GM15510 (cell line): ENCODE data around the gene PTH.

Experiments
- POLR2A ChIP-seq: IDR thresholded peaks from 3 replicates; pipeline ENCODE4 v1.6.1; 2011; ENCODE audit warnings: borderline replicate concordance; ENCODE audit not compliant: insufficient read length; ENCODE audit errors: extremely low read depth

The PTH gene

DNA sequence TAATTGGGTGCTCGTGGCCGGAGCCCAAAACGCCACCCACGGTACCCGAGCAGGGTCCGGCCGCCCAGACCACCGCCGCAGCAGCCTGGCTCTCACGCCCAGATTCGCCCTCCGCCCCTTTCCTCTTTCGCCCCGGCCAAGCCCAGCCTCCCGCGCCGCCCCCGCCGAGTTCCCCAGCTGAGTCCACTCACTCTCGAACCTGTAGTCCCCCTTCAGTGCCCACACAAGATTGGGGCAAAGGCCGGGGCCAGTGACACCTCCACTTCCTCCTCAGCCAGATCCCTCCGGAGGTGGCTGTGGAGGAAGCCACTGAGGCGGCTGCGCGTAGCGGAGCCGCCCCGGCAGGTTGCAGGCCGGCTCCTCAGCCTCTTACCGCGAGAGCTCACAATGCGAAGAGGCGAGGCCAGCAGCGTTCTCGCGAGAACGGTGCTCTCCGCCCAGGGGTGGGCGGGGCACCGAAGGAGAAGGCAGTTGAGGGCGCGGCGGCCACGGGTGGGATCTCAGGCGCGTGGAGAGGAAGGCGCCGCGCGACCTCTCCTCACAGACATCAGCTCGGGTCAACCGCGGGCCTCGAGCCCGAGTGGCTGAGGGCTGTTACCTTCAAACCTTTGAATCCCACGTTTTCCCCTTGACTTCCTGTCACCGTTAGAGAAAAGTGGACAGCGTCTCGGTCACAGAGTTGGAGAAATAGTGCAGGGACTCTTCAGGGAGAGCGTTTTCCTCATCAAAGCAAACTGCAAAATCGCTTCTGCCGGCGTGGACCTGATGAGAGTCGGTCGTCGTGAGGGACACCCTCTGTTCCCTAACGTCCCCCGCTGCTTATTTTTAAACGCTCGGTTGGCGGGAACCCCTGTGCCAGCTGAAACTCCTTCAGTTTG is 32.7 kb downstream of the PTH start, which contains the start of gene BTBD10:
BTBD10 (minus strand) TSS at position 322 of the 878 bp plus-strand sequence. CDS start 18,098 bp downstream, outside the sequence.
- TF ChIP-seq POLR2A = peak; percentile 92

DNA sequence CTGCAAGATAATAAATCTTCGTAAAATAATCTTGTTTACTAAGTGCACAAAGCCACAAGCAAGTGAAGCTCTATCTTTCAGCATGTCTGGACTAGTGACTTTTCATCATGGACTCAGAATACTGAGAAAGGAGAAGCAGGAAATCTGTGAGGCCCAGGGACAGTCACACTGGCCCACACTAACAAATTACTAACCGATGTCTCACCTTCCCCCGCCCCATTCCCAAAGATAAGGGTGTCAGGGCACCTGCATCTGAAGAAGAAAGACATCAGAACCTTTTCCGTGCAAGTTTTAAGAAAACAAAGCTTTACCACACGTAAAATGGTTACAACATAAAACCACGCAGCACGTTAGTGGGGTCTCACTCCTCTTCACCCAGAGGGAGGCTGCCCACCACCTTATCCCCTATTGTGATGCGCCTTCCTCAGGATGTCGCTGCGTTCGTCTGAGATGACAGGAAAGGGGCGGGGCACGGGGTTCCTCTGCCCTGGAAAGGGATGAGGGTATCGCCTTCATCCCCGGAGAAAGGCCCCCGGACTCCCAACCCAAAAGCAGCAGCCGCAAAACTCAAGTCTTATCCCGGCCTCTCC is 33.4 kb downstream of the PTH start:
- no peak for TF ChIP-seq POLR2A

DNA sequence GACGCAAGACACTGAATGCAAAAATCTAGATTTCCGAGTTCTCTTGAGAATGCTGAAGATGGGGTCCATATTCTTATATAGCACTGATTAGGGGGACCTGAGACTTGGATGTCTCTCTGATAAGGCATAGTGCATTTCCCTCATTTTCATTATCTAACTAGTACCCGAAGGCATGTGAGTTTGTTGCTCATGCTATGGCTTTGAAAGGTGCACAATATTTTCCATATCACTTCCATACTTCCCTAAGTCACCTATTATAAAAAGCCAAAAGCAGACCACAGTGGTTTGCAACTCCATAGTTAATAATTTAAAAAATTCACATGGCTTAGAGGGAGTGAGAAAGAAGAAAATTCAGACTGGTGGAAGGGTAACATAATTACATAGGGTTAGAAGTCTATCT is 34.5 kb downstream of the PTH start:
- TF ChIP-seq POLR2A = no peak

DNA sequence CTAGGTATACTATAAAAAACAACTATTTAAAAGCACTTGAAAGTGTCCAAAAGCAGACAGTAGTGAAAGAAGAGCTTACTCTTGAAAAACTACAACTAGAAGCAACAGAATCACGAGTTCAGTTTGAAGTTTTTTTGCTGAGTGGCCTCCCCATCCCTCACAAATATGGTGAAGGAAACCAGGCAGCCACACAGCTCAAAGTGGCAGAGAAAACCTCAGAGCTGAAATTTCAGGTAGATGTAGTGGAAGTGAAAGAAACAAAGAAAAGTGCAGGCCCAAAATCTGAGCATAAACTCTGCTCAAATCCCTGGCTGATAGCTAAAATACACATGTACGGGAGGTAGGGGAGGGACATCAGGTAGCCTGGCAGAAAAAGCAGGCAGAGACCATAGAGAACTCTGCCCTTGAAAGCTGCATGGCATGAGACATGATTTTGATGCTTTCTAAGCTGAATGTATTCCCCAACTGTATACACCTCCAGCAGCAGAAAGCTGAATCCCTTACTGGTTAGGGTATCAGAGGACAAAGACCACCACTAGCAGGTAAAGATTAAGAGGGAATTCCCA is 44.9 kb downstream of the PTH start:
- TF ChIP-seq POLR2A = no peak

DNA sequence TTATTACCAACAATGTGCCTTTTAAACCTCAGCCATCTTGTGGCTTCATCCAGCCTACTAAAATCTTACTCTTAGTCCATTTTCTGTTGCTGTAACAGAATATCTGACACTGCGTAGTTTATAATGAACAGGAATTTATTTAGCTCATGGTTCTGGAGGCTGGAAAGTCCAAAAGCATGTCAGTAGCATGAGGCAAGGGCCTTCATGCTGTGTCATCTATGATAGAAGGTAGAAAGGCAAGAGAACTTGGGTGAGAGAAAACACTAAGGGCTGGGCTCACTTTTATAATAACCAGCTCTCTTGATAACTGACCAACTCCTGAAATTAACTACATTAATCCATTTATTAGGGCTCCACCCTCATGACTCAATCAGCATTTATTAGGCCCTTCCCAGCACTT is 46.3 kb downstream of the PTH start:
- no peak for TF ChIP-seq POLR2A

DNA sequence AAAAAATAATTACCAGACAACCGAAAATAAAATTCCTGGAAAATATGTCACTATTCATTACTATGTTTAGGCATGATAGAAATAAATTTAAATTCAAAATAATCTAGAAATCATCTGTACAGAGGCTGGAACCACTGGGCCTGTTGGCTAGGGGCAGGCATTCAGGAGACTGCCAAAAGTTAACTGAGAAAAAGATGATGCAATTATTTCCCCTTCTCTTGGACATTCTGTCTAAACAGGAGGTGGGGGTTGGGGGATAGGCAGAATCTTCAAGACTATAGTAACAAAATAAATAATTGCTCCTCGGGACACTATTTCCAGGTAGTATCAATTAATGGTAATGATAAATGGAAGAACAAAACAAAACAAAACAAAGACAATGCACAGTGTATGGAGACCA is 46.9 kb downstream of the PTH start:
- no peak for TF ChIP-seq POLR2A

DNA sequence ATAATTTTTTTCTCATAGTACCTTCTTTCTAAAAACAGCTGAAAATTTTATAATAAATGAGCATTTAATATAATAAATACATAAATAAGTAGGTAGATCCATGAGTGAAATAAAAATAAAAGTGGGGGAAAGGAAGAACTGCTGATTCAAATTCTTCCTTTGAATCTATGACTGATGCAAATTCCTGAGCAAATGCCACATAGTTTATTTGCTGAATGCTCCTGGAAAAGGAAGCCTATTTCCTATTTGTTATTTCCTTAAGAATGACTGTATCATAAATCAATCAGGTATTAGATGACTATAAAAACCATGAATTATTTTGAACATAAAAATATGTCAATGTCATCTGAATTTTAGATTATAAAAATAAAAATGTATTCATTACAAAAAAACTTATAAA is 49.4 kb downstream of the PTH start:
- TF ChIP-seq POLR2A = no peak

DNA sequence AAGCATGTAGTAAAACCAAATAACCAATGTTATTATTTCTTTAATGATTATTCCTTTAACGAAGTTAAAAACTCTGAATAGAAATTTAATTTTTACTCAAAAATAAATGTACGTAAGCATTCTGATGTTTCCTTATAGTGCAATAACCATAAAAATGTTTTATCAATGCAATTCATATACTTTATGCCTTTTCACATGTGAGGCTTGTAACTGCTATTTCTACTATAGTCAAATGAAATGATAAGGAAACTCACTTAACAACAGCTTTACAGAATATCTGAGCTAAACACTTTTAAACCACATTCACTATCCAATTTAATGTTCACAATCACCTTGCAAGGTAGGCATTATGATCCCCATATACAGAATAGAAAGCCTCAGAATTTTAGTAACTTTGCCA is 50.2 kb downstream of the PTH start:
- TF ChIP-seq POLR2A = no peak
